T-helper 22 cell (primary cell): ENCODE measurements around the gene TRIP13.
"Not testable (repeated sequence)": the region's sequence is repeated elsewhere in the genome, so short reads cannot be mapped to it uniquely, and the experiment has no call there.

Experiments used
- DNase-seq: peaks from one replicate; pipeline ENCODE4 v3.0.0-alpha.2; 2020; ENCODE audit warnings: low read depth

TRIP13 gene

DNA sequence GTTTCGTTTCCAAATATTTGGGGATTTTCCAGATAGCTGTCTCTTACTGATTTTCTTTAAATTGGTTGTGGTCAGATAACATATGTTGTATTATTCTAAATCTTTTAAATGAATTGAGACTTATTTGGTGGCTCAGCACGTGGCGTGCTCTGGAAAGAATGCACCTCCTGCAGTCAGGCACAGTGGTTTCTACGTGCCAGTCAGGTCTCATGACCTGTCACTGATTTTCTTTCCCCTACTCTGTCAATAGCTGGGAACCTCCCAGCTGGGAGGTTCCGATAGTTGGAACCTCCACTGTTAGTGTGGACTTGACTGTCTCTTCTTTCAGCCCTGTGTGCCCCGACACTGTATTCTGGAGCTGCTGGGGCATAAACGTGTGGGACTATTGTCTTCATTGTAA lies 27.6 kb downstream of the TRIP13 start:
- no peak for DNase-seq

DNA sequence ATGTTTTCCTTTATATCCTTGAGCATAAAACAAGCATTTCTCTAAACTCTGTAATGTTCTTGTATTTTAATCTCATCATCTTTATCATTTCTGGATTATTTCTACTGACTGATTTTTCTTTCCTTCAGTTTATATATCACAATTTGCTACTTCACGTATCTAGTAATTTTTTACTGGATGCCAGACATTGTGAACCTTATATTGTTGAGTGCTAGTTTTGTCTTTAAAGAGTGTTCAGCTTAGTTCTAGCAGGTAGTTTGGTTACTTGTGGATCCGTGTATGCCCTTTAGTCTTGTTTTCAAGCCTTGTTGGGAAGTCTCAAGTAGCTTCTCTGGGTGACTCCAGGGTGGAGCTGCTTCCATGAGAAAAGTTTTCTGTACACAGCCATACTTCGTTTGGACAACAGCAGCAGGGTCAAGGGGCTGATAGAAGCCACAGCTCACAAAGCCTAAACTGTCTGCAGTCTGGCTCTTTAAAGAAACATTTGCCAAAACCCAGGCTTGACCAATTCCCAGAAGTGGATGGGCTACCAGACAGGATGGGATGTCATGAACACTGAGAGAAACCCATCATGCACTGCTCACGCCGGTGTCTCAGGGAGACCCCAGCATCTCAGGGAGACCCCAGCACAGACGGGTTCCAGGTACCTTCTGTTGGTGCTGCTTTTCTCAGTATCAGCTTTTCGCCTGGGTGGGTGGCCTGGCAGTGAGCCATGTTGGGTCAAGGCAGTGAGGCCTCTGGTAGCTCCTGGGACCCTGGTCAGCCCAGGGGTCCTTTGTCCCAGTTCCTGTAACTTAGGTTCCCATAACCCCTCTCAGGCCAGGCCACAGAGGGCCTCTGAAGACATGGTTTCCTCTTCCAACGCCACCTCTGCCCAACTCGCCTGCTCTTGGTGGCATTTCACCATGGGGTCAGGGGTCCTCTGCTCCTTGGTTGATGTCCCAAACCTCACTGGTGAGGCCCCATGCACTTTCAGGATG lies 29.1 kb downstream of the TRIP13 start:
- no peak for DNase-seq

DNA sequence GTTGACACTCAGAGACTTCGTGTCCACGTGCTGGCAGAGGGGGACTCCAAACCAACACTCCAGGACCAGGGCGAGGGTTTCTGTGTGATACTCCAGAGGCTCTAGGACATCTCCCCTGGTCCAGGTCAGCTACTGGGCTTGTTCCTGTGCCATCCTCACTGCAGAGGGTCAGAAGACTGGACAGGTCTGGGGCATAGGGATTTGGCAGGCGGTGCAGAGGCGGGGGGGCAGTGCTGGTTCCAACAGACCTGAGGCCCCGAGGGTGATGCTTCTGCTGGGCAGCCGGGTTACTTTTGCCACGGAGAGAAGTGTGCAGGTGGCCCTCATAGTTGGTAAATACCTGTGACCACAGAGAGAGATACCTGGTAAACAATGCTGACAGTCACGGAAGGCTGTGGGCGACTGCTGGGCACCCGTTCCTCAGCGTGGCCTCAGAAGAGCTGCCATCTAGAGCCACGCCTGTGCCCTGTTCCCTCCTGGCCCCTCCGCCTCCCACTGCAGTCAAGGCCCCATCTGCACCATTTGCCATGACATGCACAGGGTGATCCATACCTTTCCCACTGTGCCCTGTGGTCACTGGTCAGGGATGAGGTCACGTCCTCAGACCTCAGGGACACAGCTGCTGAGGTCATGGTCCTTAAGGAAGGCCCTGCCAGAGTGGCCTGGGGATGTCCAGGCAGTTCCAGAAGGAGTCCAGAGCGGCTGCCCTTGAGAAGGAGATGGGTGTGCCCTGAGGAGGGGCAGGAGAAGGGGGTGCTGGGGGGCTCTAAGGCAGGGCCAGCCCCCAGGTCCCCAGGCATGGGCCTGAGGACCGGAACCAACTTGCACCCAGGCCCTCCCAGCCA lies 30.0 kb downstream of the TRIP13 start:
- DNase-seq: no peak

DNA sequence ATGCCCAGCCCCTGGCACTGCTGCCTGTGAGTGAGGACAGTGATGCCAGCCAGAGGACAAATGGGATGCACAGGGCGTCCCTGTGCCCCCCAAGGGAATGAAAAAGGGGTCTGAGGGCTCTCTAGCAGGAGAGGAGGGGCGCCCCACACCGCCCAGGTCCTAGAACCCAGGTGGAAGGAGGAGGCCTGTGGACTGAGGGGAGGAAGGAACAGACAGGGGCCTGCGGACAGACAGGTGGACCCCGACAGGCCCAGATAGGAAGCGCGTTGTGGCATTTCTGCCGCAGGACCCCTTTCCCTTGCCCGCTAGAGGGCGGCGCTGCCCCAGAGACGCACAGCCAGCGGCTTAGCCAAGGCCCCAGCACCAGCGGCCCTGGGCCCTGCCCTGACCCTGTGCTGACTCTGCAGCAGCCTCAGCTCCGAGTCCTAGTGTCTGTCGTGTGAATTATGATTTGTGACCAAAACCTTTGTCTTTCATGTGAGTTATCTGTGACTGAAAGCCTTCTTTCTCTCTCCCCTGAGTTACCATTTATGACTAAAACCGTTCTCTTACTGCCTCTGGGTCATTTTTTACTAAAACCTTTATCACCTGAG lies 30.7 kb downstream of the TRIP13 start:
- peak; percentile 21 for DNase-seq

GRCh38 chr5:926417-927171 lies 33.9 kb downstream of the TRIP13 start:
- DNase-seq: no peak

DNA sequence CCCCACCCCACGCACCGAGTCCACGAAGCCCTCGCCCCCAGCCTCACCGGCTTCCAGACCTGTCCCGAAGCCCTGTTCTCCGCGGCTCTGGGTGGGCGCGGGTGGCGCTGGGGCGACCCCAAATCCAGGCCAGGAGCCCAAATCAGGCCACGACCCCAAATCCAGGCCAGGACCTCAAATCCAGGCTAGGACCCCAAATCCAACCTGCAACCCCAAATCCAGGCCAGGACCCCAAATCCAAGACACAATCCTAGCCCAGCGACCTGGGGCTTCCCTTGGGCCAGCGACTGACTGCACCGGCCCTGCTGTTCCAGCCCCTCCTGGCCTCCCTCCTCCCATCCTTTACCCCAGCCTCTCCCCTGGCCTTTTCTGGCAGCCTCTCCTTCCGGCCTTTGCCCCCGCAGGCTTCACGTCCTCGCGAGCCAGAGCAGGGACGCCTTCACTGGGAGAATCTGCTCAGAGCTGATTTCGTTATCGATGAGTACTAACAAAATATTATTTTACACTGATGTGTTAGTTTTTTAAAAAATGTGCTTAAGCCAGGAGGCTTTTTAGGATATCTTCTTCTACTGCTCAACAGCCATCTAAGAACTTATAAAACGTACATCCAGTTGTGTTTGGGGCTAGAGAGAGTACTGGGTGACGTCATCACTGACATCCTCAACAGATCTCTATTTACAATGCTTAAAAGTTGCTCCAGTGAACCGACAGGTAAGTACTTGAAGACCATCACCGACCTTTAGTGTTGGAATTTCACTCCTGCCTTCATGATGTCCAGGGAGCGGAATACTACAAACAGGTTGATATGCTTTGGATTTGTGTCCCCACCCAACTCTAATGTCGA lies 34.7 kb downstream of the TRIP13 start:
- DNase-seq: no peak

- DNase-seq: not testable (repeated sequence)
These were observed 36.5 kb downstream of the TRIP13 start for GRCh38 chr5:929182-929581.

GRCh38 chr5:929596-929995 lies 36.9 kb downstream of the TRIP13 start:
- no peak for DNase-seq

DNA sequence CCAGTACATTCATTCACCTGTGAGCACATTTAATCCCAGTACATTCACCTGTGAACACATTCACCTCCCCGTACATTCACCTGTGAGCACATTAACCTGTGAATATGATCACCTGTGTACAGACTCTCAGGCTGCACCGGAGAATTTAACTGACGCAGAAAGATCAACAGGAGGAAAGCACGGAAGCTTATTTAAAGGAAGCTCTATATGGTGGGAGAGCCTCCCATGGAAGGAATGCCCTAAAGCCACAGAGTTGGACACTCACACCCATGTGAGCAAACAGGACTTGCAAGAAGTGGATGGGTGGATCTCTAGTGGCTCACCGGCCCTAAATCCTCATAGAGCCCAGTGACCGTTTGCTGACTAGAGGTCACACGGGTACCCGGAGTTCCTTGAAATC lies 38.2 kb downstream of the TRIP13 start:
- no peak for DNase-seq

- no peak for DNase-seq
These were observed 39.0 kb downstream of the TRIP13 start for GRCh38 chr5:931570-932145.

DNA sequence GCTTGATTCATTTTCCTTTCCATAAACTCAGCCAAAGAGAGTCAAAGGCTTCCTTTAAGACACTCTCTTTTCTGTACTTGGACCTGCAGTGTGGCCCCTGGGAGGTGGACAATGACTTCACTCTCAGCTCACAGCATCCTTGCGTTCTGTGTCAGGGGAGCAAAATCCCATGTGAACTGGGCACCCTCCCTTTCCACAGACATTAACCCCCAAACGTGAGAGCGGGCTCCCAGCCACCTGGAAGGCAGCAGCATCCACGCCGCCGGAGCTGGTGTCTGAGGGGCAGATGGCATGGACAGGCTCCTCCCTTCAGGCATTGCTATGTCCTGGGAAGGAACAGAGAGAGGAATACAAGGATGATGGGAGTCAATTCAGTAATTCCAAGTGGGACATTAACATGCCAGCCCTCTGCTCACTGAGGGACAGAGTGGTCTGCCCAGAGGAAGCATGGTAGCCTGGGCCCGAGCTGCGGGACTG lies 39.5 kb downstream of the TRIP13 start:
- DNase-seq: no peak

GRCh38 chr5:932628-933250 lies 40.1 kb downstream of the TRIP13 start:
- no peak for DNase-seq

DNA sequence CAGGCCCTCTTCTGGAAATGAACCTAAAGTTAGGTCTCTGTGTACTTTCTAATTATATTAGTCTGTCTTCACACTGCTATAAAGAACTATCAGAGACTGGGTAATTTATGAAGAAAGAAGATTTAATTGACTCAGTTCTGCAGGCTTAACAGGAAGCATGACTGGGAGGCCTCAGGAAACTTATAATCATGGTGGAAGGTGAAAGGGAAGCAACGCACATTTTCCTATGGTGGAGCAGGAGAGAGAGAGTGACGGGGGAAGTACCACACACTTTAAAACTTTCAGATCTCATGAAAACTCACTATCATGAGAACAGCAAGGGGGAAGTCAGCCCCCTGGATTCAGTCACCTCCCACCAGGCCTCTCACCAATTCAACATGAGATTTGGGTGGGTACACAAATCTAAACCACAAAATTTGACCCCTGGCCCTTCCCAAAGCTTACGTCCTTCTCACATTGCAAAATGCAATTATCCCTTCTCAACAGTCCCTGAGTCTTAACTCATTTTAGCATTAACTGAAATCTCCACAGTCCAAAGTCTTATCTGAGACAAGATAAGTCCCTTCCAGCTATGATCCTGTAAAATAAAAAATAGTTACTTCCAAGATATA lies 40.7 kb downstream of the TRIP13 start:
- no peak for DNase-seq

DNA sequence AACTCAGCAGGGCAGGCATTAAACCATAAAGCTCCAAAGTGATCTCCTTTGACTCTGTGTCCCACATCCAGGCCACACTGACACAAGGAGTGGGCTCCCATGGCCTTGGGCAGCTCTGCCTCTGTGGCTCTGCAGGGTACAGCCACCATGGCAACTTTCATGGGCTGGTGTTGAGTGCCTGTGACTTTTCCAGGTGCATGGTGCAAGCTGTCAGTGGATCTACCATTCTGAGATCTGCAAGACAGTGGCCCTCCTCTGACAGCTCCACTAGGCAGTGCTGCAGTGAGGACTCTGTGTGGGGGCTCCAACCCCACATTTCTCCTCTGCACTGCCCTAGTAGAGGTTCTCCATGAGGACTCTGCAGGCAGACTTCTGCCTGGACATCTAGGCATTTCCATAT lies 41.3 kb downstream of the TRIP13 start:
- DNase-seq: not testable (repeated sequence)

- DNase-seq: not testable (repeated sequence)
These were observed 41.8 kb downstream of the TRIP13 start for GRCh38 chr5:934381-934967.

DNA sequence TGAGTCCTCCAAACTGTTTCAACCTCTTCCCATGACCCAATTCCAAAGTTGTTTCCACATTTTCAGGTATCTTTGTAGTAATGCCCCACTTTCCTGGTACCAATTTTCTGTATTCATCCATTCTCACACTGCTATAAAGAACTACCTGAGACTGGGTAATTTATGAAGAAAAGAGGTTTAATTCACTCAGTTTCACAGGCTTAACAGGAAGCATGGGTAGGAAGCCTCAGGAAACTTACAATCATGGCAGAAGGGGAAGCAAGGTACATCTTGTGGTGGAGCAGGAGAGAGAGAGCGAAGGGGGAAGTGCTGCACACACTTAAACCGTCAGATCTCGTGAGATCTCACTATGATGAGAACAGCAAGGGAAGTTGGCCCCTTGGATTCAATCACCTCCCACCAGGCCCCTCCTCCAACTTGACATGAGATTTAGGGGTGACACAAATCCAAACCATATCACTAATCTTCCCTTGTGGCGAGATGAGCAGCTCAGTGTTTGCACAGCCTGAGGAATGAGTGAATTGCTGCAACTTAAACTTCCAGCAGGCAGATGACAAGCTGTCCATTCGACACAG lies 42.9 kb downstream of the TRIP13 start:
- no peak for DNase-seq

DNA sequence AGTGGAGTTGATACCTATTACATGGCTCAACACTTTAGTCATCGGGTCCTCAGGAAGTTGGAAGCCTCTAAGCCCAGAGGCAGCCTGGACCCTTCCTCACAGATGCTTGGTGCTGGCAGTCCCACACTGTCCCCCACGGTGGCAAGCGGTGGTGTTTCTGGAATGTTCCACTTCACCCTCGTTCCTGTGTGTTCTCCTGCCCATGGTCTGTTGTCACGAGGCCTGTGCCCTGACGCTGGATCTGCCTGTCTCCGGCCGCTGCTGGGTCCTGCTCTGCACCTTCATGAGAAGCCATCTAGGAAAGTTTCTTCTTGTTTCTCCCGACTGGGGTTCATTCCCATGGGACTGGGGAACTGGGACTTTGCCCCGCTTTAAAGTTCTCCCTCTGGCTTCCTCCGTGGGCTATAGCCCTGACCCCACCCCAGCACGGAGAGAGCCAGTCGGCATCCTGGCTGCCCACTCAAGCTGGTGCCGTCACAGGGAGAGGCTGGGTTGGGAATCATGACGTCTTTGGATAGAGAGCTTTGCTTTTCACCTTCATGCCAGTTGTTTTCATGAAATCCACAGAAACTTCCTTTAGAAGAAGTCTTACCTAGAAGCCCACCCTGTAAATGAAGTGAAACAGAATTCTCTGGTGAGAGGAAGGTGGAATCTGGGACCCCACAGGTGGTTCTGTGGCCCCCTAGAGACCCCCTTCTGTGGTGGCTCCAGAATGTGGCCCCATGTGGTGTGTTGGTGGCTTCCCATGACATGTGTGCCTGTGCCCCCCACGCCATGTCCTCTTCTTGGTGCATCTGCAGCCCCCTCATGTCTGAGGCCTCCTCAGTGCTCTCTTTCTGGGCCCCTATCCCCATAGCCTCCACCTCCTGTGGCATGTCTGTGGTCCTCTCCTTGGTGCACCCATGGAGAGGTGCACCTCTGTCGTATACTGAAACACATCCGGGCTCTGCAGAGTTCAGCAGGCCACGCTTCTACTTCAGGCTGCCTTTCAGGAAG lies 43.8 kb downstream of the TRIP13 start:
- DNase-seq: no peak
